Endothelial cell of umbilical vein (primary cell): ENCODE results near the gene SLC44A5.

Source experiments
- EZH2 ChIP-seq: IDR thresholded peaks from 2 replicates; pipeline ENCODE4 v1.6.1; 2012; ENCODE audit warnings: borderline replicate concordance, low read depth, mild to moderate bottlenecking, moderate library complexity, low read length, inconsistent platforms; ENCODE audit not compliant: severe bottlenecking
- FOS ChIP-seq: IDR thresholded peaks from 2 replicates; pipeline ENCODE4 v1.6.1; 2011; ENCODE audit warnings: mild to moderate bottlenecking, low read length, moderate library complexity, borderline replicate concordance; ENCODE audit not compliant: insufficient read depth
- GATA2 ChIP-seq: IDR thresholded peaks from 2 replicates; pipeline ENCODE4 v1.7.0; 2011; ENCODE audit warnings: low read depth, mild to moderate bottlenecking, moderate library complexity, mixed read lengths, low read length; ENCODE audit not compliant: insufficient read length, insufficient read depth
- JUN ChIP-seq: IDR thresholded peaks from 2 replicates; pipeline ENCODE4 v1.6.1; 2011; ENCODE audit warnings: borderline replicate concordance, low read depth; ENCODE audit not compliant: insufficient read length, insufficient read depth
- MYC ChIP-seq: IDR thresholded peaks from one replicate; pipeline ENCODE4 v1.6.1; 2011; ENCODE audit warnings: mild to moderate bottlenecking, low read depth, low read length
- POLR2A ChIP-seq: IDR thresholded peaks from 2 replicates; pipeline ENCODE4 v1.6.1; 2012; ENCODE audit warnings: low read depth, mild to moderate bottlenecking, control low read depth, low read length
- POLR2AphosphoS5 ChIP-seq: IDR thresholded peaks from 2 replicates; pipeline ENCODE4 v1.6.1; 2012; ENCODE audit warnings: low read depth, mild to moderate bottlenecking, control low read depth, low read length, moderate library complexity; ENCODE audit not compliant: insufficient read depth
- TF ChIP-seq, protein P1 (sequence below), 2 donors: IDR thresholded peaks; 1 replicate in 1 of 2; 2 replicates in 1 of 2; pipeline ENCODE4 v1.5.1; 2011; ENCODE audit warnings: low read length in 2 of 2, mild to moderate bottlenecking in 2 of 2, moderate library complexity in 2 of 2, control low read depth in 1 of 2, inconsistent platforms in 1 of 2, low read depth in 1 of 2; ENCODE audit not compliant: insufficient read depth in 1 of 2; ENCODE audit errors: extremely low read depth in 1 of 2
- TF ChIP-seq, protein P2 (sequence below): IDR thresholded peaks from 2 replicates; pipeline ENCODE4 v1.6.1; 2011; ENCODE audit not compliant: insufficient read depth, insufficient read length

DNA sequence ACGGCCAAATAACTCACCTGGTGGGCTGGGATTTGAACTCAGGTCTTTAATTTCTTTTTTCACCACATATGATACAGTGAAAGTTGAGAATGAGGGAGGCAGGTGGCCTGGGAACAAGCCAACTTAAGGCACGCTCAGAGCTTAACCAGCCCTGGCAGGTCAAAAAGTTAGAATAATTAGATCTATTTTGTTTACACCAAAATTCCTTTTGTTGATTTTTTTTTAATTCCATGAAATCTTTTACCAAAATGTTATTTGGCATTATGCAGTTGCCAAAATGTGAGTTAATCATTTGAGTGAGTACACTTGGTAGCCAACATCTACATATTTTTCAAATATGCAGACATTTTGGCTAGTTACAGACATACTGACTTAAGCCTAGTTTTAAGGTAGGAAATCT, 439.9 kb downstream of the SLC44A5 start:
- no peak for TF ChIP-seq JUN
- TF ChIP-seq POLR2A = no peak
- TF ChIP-seq, protein P1, sequence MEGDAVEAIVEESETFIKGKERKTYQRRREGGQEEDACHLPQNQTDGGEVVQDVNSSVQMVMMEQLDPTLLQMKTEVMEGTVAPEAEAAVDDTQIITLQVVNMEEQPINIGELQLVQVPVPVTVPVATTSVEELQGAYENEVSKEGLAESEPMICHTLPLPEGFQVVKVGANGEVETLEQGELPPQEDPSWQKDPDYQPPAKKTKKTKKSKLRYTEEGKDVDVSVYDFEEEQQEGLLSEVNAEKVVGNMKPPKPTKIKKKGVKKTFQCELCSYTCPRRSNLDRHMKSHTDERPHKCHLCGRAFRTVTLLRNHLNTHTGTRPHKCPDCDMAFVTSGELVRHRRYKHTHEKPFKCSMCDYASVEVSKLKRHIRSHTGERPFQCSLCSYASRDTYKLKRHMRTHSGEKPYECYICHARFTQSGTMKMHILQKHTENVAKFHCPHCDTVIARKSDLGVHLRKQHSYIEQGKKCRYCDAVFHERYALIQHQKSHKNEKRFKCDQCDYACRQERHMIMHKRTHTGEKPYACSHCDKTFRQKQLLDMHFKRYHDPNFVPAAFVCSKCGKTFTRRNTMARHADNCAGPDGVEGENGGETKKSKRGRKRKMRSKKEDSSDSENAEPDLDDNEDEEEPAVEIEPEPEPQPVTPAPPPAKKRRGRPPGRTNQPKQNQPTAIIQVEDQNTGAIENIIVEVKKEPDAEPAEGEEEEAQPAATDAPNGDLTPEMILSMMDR (IDR thresholded peaks at IDR 0.05; ENCODE audit: extremely low read depth in 1 of 2, insufficient read depth in 1 of 2, low read depth in 1 of 2, low read length in 2 of 2) = no peak
- TF ChIP-seq GATA2 = no peak
- no peak for TF ChIP-seq POLR2AphosphoS5
- TF ChIP-seq, protein P2, sequence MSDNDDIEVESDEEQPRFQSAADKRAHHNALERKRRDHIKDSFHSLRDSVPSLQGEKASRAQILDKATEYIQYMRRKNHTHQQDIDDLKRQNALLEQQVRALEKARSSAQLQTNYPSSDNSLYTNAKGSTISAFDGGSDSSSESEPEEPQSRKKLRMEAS = no peak
- TF ChIP-seq MYC = no peak
- TF ChIP-seq EZH2 = no peak
- TF ChIP-seq FOS = no peak
